ENCODE data around the gene ASCL5.

DNA sequence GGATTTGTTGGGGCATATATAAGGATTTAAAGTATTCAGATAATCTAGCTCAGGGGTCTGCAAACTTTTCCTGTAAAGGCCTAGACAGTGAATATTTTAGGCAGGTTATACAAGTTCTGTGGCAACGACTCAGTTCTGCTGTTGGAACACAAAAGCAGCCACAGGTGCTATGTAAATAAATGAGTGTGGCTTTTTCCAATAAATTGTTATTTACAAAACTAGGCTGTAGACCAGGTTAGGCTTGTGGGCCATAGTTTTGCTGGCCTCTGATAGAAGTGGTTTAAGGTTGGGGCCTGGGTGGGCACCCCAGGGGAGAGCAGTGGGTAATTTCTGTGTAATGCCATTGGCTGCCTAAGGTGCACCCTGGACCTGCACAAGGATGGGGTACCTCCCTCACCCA is 46.8 kb upstream of the ASCL5 start:
- no peak for TF ChIP-seq POLR2A (IDR thresholded peaks at IDR 0.05; ENCODE audit: low read length)
- no peak for TF ChIP-seq GATA1 (IDR thresholded peaks at IDR 0.05; ENCODE audit: low read depth, low read length)

Measured in erythroblast (primary cell).